Activated T-cell treated with anti-CD3 and anti-CD28 coated beads, Interleukin-2, amount 50 U/mL, for 72 hours (primary cell): ENCODE results near the gene GRID1. TPM values are rescaled to one million over a fixed set of nuclear protein-coding genes. Genes with fewer than 3 reads are reported as not detected.

ENCODE experiments used
- ATAC-seq, 2 donors: fragments of 150-1000 bp; cut with Tn5 transposase; replicated peaks in 1 of 2; 2 replicates each; pipeline ENCODE4 v1.10.0; 2021; ENCODE audit warnings: moderate library complexity in 2 of 2, mild to moderate bottlenecking in 1 of 2
- DNase-seq, 2 donors: peaks; one replicate each; pipeline ENCODE4 v3.0.0; 2021 to 2022; ENCODE audit warnings: mixed read lengths in 1 of 2
- H3K27ac Mint-ChIP-seq: one replicate; pipeline ENCODE4 v1.8.0; 2022; ENCODE audit warnings: mild to moderate bottlenecking, moderate library complexity, mixed read lengths
- H3K27me3 Mint-ChIP-seq: one replicate; pipeline ENCODE4 v1.8.0; 2022; ENCODE audit warnings: low read depth, mixed read lengths
- H3K36me3 Mint-ChIP-seq, 2 donors: one replicate each; pipeline ENCODE4 v1.8.0; 2022; ENCODE audit warnings: mixed read lengths in 2 of 2, mild to moderate bottlenecking in 1 of 2; ENCODE audit not compliant: insufficient read depth in 2 of 2
- H3K4me1 Mint-ChIP-seq: one replicate; pipeline ENCODE4 v1.8.0; 2022; ENCODE audit warnings: low read depth, mixed read lengths
- H3K4me3 Mint-ChIP-seq, 2 donors: one replicate each; pipeline ENCODE4 v1.8.0; 2022; ENCODE audit warnings: mild to moderate bottlenecking in 2 of 2, mixed read lengths in 2 of 2, moderate library complexity in 2 of 2
- H3K9me3 Mint-ChIP-seq, 2 donors: one replicate each; pipeline ENCODE4 v1.8.0; 2022; ENCODE audit warnings: mixed read lengths in 2 of 2
- total RNA-seq, 2 donors: library from RNA; stranded (reverse); gene quantifications; one replicate each; pipeline ENCODE4 v1.2.3, GENCODE V29; 2022

Gene GRID1
- total RNA-seq, 2 donors from 2014 or later, result not detected

- Mint-ChIP-seq H3K4me1 (no peaks in the 10 kb centered on the region), H3K4me3 (no peak overlapping the region), H3K9me3 (no peaks in the 10 kb centered on the region), H3K27ac (no peak overlapping the region), H3K36me3 (no peaks in the 10 kb centered on the region), H3K27me3 (peaks cover 4% of the 10 kb centered on the region)
- DNase-seq (no peak), ATAC-seq (no peak)
Observed at GRCh38 chr10:86209726-86210125, 156.9 kb downstream of the GRID1 start.

DNA sequence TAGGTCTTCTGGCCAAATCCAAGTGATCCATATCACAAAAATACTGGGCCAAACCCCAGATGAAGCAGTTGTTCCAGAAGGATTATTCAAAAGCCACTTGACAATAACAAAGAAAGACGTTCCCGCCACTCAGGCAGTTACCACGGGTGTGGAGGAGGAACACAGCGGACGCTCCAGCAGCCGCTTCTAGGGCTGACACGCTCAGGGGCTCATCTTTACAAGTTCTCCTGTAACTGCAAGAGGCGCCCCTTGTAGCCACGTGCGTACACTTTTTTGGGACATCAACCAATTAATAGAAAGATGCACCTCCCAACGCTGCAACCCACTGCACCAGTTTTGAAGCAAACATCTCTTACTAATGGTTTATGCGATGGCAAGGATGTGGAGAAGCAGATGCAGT is 159.4 kb downstream of the GRID1 start:
- no peaks in the 10 kb centered on the region for H3K36me3 Mint-ChIP-seq
- no peak for ATAC-seq
- H3K4me3 Mint-ChIP-seq, result no peak overlapping the region
- no peak for DNase-seq
- H3K9me3 Mint-ChIP-seq, result peaks cover 0 to 1% of the 10 kb centered on the region in 2 donors
- H3K27ac Mint-ChIP-seq, result no peak overlapping the region
- no peaks in the 10 kb centered on the region for H3K4me1 Mint-ChIP-seq
- H3K27me3 Mint-ChIP-seq, result peaks cover 4% of the 10 kb centered on the region

DNA sequence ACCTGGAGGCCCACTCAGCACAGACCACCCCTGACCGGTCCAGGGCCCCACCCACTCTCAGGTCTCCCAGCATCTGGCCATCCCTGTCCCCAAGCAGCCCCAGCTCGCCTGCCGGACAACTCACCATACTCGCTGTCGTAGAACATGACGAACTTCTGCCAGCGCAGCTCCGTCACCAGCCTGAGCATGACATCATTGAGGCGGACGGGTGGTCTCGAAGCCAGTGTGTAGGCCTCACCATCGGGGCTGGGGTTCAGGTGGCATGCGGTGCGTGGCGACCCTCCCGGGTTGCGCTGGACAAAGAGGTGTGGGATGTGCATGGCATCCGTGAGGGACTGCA is 160.4 kb downstream of the GRID1 start:
- ATAC-seq (no peak), DNase-seq (no peak)
- Mint-ChIP-seq H3K4me3 (no peak overlapping the region), H3K36me3 (no peaks in the 10 kb centered on the region), H3K27ac (no peak overlapping the region), H3K9me3 (peaks cover 0 to 1% of the 10 kb centered on the region in 2 donors), H3K27me3 (peaks cover 4% of the 10 kb centered on the region), H3K4me1 (no peaks in the 10 kb centered on the region)

DNA sequence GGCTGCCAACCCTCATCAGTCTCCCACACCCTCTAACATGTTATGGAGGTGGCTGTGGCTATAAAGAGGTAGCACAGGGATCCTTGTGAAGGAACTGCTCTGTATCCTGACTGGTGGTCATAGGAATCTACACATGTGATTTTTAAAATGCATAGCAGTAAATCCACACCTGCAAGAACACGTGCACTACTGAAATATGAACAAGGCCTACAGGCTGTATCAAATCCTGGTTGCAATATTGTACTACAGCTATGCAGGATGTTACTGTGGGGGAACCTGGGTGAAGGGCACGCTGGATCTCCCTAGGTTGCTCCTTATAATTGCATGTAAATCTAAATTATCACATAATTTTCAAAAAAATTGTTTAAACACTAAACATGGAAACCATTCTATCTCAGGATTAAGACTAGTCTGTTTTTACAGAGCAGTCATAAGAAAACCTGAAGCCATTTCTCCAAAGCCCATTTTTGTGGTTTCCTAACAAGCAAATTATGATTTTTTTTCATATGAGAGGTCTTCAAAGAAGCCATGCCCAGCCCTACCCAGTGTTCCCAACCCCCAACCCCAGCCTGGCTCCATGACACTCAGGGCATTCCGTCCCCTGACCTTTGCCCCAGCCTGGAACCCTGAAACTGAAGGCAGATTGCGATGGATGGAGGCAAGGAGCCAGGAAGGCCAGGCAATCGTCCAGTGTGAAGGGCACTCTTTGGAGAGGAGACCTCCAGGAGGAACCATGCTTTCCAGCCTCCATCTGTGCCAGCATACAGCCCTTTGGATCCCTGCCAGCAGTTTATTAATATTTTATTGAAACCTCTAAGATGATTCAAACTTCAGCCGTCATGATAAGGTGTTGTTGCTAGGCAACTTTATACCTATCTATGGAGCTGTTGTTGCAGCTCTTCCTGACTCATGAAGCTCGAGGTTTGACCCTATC is 161.0 kb downstream of the GRID1 start:
- Mint-ChIP-seq H3K27ac (no peak overlapping the region), H3K4me1 (no peaks in the 10 kb centered on the region), H3K9me3 (peaks cover 0 to 1% of the 10 kb centered on the region in 2 donors), H3K4me3 (no peak overlapping the region), H3K27me3 (peaks cover 4% of the 10 kb centered on the region), H3K36me3 (no peaks in the 10 kb centered on the region)
- no peak for ATAC-seq
- DNase-seq, result no peak

DNA sequence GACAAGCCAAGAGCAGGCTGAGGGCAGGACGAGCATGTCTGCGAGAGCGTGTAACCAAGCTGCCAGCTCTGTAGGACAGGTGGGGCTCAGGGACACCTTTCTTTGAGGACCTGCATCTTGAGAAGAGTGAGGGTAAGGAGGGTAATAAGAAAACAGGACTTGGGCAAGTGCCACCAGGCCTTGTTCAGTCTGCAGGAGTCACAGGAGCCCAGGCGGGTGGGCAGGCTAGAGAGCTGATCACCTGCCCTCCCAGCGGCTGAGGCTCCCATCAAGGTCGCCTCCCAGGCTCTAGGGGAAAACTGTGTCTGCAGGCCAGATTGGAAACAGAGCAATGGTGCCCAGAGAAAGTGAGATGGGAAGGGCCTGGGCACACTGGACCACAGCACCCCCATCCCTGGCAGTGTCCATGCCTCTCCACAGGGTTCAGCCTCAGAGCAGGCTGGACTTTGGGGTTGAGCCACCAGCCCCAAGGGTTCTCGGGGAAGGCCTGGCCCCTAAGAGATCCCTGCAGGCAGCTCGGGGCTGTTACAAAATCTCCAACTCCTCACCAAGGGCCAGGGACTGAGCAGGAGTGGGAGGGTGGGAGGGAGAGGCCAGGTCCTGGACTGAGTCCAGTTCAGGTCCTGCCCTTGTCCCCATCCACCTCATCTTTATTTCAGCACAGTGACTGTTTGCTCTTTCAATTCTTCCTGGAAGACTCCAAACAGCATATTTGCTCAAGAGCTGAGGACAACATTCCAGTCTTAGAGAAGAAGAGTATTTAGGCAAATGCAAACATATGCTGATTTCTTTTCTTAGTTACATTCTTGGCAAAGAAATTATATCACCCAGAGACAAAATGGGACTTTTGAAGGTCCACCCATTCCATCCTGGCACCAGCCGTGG is 161.9 kb downstream of the GRID1 start:
- peaks cover 4% of the 10 kb centered on the region for H3K27me3 Mint-ChIP-seq
- H3K9me3 Mint-ChIP-seq, result peaks cover 0 to 1% of the 10 kb centered on the region in 2 donors
- H3K4me1 Mint-ChIP-seq, result no peaks in the 10 kb centered on the region
- H3K4me3 Mint-ChIP-seq, result no peak overlapping the region
- H3K36me3 Mint-ChIP-seq, result no peaks in the 10 kb centered on the region
- ATAC-seq, result no peak
- H3K27ac Mint-ChIP-seq, result no peak overlapping the region
- DNase-seq, result no peak

DNA sequence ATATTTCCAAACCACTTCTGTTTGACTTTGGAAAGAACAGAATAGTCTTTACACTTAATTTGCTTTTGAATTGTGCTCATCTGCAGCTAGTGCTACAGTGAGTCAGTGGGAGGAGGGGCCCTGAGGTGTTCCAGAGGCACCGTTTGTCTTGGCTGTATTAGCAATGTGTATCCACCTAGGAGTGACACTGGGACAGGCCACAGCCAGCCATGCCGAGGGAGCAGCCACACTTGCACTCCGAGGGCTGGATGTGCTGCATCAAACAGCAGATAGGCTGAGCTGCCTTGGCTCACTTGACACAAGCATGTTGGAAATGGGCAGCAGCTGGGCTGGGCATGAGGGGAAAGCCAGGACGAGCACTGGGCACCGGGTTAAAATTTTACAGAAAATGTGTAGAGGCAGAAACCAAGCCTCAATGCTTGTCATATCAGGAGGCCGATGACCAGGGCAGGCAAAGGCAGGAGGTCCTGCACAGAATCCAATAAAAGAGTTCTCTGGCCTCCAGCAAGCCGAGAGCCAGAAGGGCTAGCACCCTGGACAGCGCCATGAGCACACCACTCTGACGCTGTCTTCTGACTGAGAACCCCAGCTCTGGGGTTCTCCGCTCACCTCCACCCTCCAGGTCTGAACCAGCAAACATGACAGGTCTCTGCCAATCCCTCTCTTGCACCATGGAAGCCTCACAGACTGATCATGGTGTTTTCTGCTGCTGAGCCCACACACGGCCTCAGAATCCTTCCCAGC is 163.3 kb downstream of the GRID1 start:
- ATAC-seq (no peak), DNase-seq (peak; percentile 2 to 5)
- Mint-ChIP-seq H3K27me3 (peaks cover under 1% of the 10 kb centered on the region), H3K9me3 (peaks cover 0 to 1% of the 10 kb centered on the region in 2 donors), H3K36me3 (no peaks in the 10 kb centered on the region), H3K27ac (no peak overlapping the region), H3K4me1 (no peaks in the 10 kb centered on the region), H3K4me3 (no peak overlapping the region)

- Mint-ChIP-seq H3K36me3 (no peaks in the 10 kb centered on the region), H3K27me3 (no peaks in the 10 kb centered on the region), H3K27ac (no peak overlapping the region), H3K9me3 (peaks cover 0 to 1% of the 10 kb centered on the region in 2 donors), H3K4me3 (no peak overlapping the region), H3K4me1 (no peaks in the 10 kb centered on the region)
- ATAC-seq (no peak), DNase-seq (no peak)
Observed at GRCh38 chr10:86202226-86202735, 164.3 kb downstream of the GRID1 start.

DNA sequence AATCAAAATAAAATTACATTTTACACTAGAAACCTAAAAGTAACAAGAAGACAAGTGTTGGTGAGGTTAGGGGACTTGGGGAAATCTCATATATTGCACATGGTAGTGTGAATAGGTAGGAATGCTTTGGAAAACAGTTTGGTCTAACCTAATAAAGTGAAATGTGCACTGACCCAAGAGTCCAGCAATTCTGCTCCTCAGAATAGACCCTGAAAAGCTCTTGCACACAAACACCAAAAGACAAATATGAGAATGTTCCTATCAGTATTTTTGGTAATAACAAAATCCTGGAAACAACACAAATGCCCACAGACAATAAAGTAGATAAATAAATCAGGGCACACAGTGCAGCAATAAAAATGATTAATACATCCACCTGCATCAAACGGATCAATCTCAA is 165.7 kb downstream of the GRID1 start:
- H3K9me3 Mint-ChIP-seq, result peaks cover 0 to 1% of the 10 kb centered on the region in 2 donors
- H3K4me3 Mint-ChIP-seq, result no peak overlapping the region
- ATAC-seq (no peak), DNase-seq (no peak)
- H3K27ac Mint-ChIP-seq, result no peak overlapping the region
- no peaks in the 10 kb centered on the region for H3K4me1 Mint-ChIP-seq
- H3K36me3 Mint-ChIP-seq, result no peaks in the 10 kb centered on the region
- no peaks in the 10 kb centered on the region for H3K27me3 Mint-ChIP-seq

GRCh38 chr10:86200269-86200668 is 166.3 kb downstream of the GRID1 start:
- Mint-ChIP-seq H3K27me3 (no peaks in the 10 kb centered on the region), H3K36me3 (no peaks in the 10 kb centered on the region), H3K9me3 (peaks cover 0 to 1% of the 10 kb centered on the region in 2 donors), H3K27ac (no peak overlapping the region), H3K4me3 (no peak overlapping the region), H3K4me1 (no peaks in the 10 kb centered on the region)
- DNase-seq (no peak), ATAC-seq (no peak)

- Mint-ChIP-seq H3K27me3 (no peaks in the 10 kb centered on the region), H3K36me3 (no peaks in the 10 kb centered on the region), H3K4me1 (no peaks in the 10 kb centered on the region), H3K9me3 (peaks cover 0 to 1% of the 10 kb centered on the region in 2 donors), H3K4me3 (no peak overlapping the region), H3K27ac (no peak overlapping the region)
- ATAC-seq (no peak), DNase-seq (no peak)
Observed at GRCh38 chr10:86199041-86199440, 167.6 kb downstream of the GRID1 start.

DNA sequence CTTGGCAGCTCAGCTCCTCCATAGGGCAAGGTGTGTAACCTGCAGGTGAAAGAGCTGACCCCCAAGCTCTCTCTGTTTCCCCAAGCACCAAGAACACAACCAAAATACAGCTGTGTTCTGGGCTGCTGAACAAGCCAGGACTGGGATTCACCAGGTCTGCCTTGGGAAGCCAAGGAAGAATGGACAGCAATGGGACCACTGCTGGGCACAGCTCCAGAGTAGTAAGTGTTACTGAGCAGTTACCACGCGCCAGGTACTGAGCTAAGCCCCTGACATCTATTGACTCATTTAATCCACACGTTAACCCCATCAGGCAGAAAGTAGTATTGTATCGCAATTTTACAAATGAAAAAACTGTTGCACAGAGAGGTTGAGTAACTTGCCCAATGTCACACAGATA is 168.3 kb downstream of the GRID1 start:
- ATAC-seq, result no peak
- H3K4me1 Mint-ChIP-seq, result no peaks in the 10 kb centered on the region
- H3K27me3 Mint-ChIP-seq, result no peaks in the 10 kb centered on the region
- peaks cover 0 to 1% of the 10 kb centered on the region in 2 donors for H3K9me3 Mint-ChIP-seq
- no peak for DNase-seq
- no peak overlapping the region for H3K4me3 Mint-ChIP-seq
- no peak overlapping the region for H3K27ac Mint-ChIP-seq
- H3K36me3 Mint-ChIP-seq, result no peaks in the 10 kb centered on the region

DNA sequence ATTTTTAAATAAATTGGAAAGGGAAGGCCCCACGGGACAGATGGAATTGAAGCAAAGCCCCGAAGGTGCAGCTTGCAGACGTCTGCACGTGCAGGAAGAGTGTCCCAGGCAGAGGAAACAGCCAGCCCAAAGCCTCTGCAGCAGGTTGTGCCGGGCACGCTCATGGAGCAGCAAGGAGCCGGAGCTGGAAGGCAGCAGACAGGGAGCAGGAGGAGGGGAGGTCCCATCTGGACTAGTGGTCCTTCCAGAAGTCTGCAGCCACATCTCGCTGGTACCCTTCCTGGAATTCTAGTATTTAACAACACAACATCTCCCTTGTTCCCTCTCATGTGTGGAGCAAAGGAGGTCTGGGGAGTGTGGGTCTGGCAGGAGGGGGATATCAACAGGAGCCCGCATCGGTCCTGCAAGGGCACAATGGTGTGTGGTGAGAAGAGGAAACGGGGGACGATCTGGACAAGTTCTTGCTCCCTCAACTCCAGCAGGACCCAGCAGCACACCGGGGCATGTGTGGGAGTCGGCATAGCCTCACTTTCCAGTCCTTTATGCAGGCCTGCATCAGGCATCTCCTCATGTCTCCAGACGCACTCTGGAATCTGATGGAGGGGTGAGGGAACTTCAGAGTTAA is 169.3 kb downstream of the GRID1 start:
- DNase-seq (no peak), ATAC-seq (no peak)
- Mint-ChIP-seq H3K9me3 (no peaks in the 10 kb centered on the region), H3K4me1 (no peaks in the 10 kb centered on the region), H3K27ac (no peak overlapping the region), H3K27me3 (no peaks in the 10 kb centered on the region), H3K36me3 (no peaks in the 10 kb centered on the region), H3K4me3 (no peak overlapping the region)
